Activated naive CD4-positive, alpha-beta T cell treated with anti-CD3 and anti-CD28 coated beads, Interleukin-2, amount 50 U/mL, for 24 hours (primary cell): ENCODE results near the gene RAD51C.
"Not testable (repeated sequence)": the region's sequence is repeated elsewhere in the genome, so short reads cannot be mapped to it uniquely, and the experiment has no call there.

Experiments used
- H3K27ac Mint-ChIP-seq: one replicate; pipeline ENCODE4 v1.8.0; 2021; ENCODE audit warnings: mild to moderate bottlenecking, mixed read lengths
- H3K27me3 Mint-ChIP-seq: one replicate; pipeline ENCODE4 v1.8.0; 2021; ENCODE audit warnings: mixed read lengths
- H3K36me3 Mint-ChIP-seq: one replicate; pipeline ENCODE4 v1.8.0; 2021; ENCODE audit warnings: mixed read lengths
- H3K4me1 Mint-ChIP-seq: one replicate; pipeline ENCODE4 v1.8.0; 2021; ENCODE audit warnings: mixed read lengths
- H3K4me3 Mint-ChIP-seq: one replicate; pipeline ENCODE4 v1.8.0; 2021; ENCODE audit warnings: mild to moderate bottlenecking, mixed read lengths
- H3K9me3 Mint-ChIP-seq: one replicate; pipeline ENCODE4 v1.8.0; 2021; ENCODE audit warnings: mixed read lengths

Gene RAD51C

GRCh38 chr17:58755269-58755576 lies 62.8 kb downstream of the RAD51C start:
- H3K27ac Mint-ChIP-seq = no peak overlapping the region
- H3K36me3 Mint-ChIP-seq = peaks cover 3% of the 10 kb centered on the region

GRCh38 chr17:58755577-58756245 lies 63.3 kb downstream of the RAD51C start, which contains the start of gene PPM1E:
PPM1E (plus strand) TSS chr17:58755854.
- H3K36me3 Mint-ChIP-seq = peaks cover 3% of the 10 kb centered on the region
- H3K27me3 Mint-ChIP-seq = peaks cover 37% of the 10 kb centered on the region
- H3K9me3 Mint-ChIP-seq = no peaks in the 10 kb centered on the region
- H3K27ac Mint-ChIP-seq = peak within 1 kb of the TSS; percentile 76
- H3K4me3 Mint-ChIP-seq = peak within 1 kb of the TSS; percentile 93
- peaks cover 13% of the 10 kb centered on the region for H3K4me1 Mint-ChIP-seq

More at GRCh38 chr17:58755269-58755576, 62.8 kb downstream of the RAD51C start:
- H3K9me3 Mint-ChIP-seq = no peaks in the 10 kb centered on the region
- peak overlapping the region; percentile 85 for H3K4me3 Mint-ChIP-seq
- peaks cover 13% of the 10 kb centered on the region for H3K4me1 Mint-ChIP-seq
- peaks cover 32% of the 10 kb centered on the region for H3K27me3 Mint-ChIP-seq

- peak overlapping the region; percentile 93 for H3K4me3 Mint-ChIP-seq
Measured at GRCh38 chr17:58756246-58757161, 64.1 kb downstream of the RAD51C start.

GRCh38 chr17:58757162-58757613 lies 64.8 kb downstream of the RAD51C start:
- Mint-ChIP-seq H3K27ac (peak overlapping the region; percentile 76), H3K4me3 (peak overlapping the region; percentile 93), H3K9me3 (no peaks in the 10 kb centered on the region), H3K27me3 (peaks cover 44% of the 10 kb centered on the region), H3K36me3 (peaks cover 3% of the 10 kb centered on the region), H3K4me1 (peaks cover 13% of the 10 kb centered on the region)

More at GRCh38 chr17:58756246-58757161, 64.1 kb downstream of the RAD51C start:
- peaks cover 13% of the 10 kb centered on the region for H3K4me1 Mint-ChIP-seq
- H3K9me3 Mint-ChIP-seq = no peaks in the 10 kb centered on the region
- H3K27me3 Mint-ChIP-seq = peaks cover 40% of the 10 kb centered on the region
- H3K36me3 Mint-ChIP-seq = peaks cover 3% of the 10 kb centered on the region
- peak overlapping the region; percentile 76 for H3K27ac Mint-ChIP-seq

- no peak overlapping the region for H3K4me3 Mint-ChIP-seq
- H3K4me1 Mint-ChIP-seq = peaks cover 13% of the 10 kb centered on the region
- peaks cover 44% of the 10 kb centered on the region for H3K27me3 Mint-ChIP-seq
- H3K9me3 Mint-ChIP-seq = no peaks in the 10 kb centered on the region
- H3K27ac Mint-ChIP-seq = no peak overlapping the region
- peaks cover 3% of the 10 kb centered on the region for H3K36me3 Mint-ChIP-seq
Measured at GRCh38 chr17:58758890-58759289, 66.5 kb downstream of the RAD51C start.

- peaks cover 3% of the 10 kb centered on the region for H3K36me3 Mint-ChIP-seq
- H3K27me3 Mint-ChIP-seq = peaks cover 44% of the 10 kb centered on the region
- no peaks in the 10 kb centered on the region for H3K9me3 Mint-ChIP-seq
- no peak overlapping the region for H3K4me3 Mint-ChIP-seq
- H3K4me1 Mint-ChIP-seq = peaks cover 13% of the 10 kb centered on the region
- no peak overlapping the region for H3K27ac Mint-ChIP-seq
Measured at GRCh38 chr17:58759522-58759921, 67.1 kb downstream of the RAD51C start.

GRCh38 chr17:58760248-58760647 lies 67.8 kb downstream of the RAD51C start:
- H3K27ac Mint-ChIP-seq = no peak overlapping the region
- no peak overlapping the region for H3K4me3 Mint-ChIP-seq
- H3K27me3 Mint-ChIP-seq = peaks cover 39% of the 10 kb centered on the region
- H3K36me3 Mint-ChIP-seq = peaks cover 3% of the 10 kb centered on the region
- no peaks in the 10 kb centered on the region for H3K9me3 Mint-ChIP-seq
- peaks cover 10% of the 10 kb centered on the region for H3K4me1 Mint-ChIP-seq

- no peaks in the 10 kb centered on the region for H3K9me3 Mint-ChIP-seq
- no peaks in the 10 kb centered on the region for H3K4me1 Mint-ChIP-seq
- no peak overlapping the region for H3K27ac Mint-ChIP-seq
- H3K27me3 Mint-ChIP-seq = peaks cover 26% of the 10 kb centered on the region
- H3K36me3 Mint-ChIP-seq = no peaks in the 10 kb centered on the region
- H3K4me3 Mint-ChIP-seq = no peak overlapping the region
Measured at GRCh38 chr17:58763263-58763662, 70.9 kb downstream of the RAD51C start.

- Mint-ChIP-seq H3K27me3 (peaks cover 22% of the 10 kb centered on the region), H3K27ac (no peak overlapping the region), H3K4me3 (no peak overlapping the region), H3K4me1 (no peaks in the 10 kb centered on the region), H3K36me3 (no peaks in the 10 kb centered on the region), H3K9me3 (no peaks in the 10 kb centered on the region)
Measured at GRCh38 chr17:58764373-58764772, 72.0 kb downstream of the RAD51C start.

- H3K36me3 Mint-ChIP-seq, H3K4me3 Mint-ChIP-seq, H3K27me3 Mint-ChIP-seq, H3K4me1 Mint-ChIP-seq, H3K9me3 Mint-ChIP-seq, H3K27ac Mint-ChIP-seq: not testable (repeated sequence)
Measured at GRCh38 chr17:58778482-58778881, 86.1 kb downstream of the RAD51C start.

GRCh38 chr17:58779446-58779845 lies 87.0 kb downstream of the RAD51C start:
- no peaks in the 10 kb centered on the region for H3K9me3 Mint-ChIP-seq
- no peak overlapping the region for H3K4me3 Mint-ChIP-seq
- H3K4me1 Mint-ChIP-seq = no peaks in the 10 kb centered on the region
- H3K27me3 Mint-ChIP-seq = peaks cover 2% of the 10 kb centered on the region
- no peaks in the 10 kb centered on the region for H3K36me3 Mint-ChIP-seq
- H3K27ac Mint-ChIP-seq = no peak overlapping the region

- H3K36me3 Mint-ChIP-seq = no peaks in the 10 kb centered on the region
- no peak overlapping the region for H3K4me3 Mint-ChIP-seq
- H3K27me3 Mint-ChIP-seq = peaks cover 1% of the 10 kb centered on the region
- no peaks in the 10 kb centered on the region for H3K9me3 Mint-ChIP-seq
- no peaks in the 10 kb centered on the region for H3K4me1 Mint-ChIP-seq
- H3K27ac Mint-ChIP-seq = no peak overlapping the region
Measured at GRCh38 chr17:58783380-58783779, 91.0 kb downstream of the RAD51C start.

GRCh38 chr17:58785097-58785496 lies 92.7 kb downstream of the RAD51C start:
- Mint-ChIP-seq H3K27ac (no peak overlapping the region), H3K4me1 (peaks cover 5% of the 10 kb centered on the region), H3K27me3 (peaks cover 1% of the 10 kb centered on the region), H3K36me3 (no peaks in the 10 kb centered on the region), H3K9me3 (no peaks in the 10 kb centered on the region), H3K4me3 (no peak overlapping the region)
